Measurements from ENCODE around the gene ABCB8.

The ABCB8 gene

GRCh38 chr7:150992833-150993302, 35.4 kb upstream of the ABCB8 start:
- TF ChIP-seq CTCF (IDR thresholded peaks at IDR 0.05; ENCODE audit: control insufficient read depth, extremely low read depth, insufficient read depth): no peak
- no peak overlapping the region for H3K4me3 ChIP-seq (ENCODE audit: low read depth, low read length)
- DNase-seq (ENCODE audit: low read depth): no peak

DNA sequence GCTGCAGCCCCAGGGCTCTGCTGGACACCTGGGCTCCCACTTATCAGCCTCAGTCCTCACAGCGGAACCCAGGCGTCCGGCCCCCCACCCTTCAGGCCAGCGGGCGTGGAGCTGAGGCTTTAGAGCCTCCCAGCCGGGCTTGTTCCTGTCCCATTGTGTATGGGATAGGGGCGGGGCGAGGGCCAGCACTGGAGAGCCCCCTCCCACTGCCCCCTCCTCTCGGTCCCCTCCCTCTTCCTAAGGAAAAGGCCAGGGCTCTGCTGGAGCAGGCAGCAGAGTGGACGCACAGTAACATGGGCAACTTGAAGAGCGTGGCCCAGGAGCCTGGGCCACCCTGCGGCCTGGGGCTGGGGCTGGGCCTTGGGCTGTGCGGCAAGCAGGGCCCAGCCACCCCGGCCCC, 34.7 kb upstream of the ABCB8 start:
- no peak for TF ChIP-seq CTCF (IDR thresholded peaks at IDR 0.05; ENCODE audit: control insufficient read depth, extremely low read depth, insufficient read depth)
- DNase-seq (ENCODE audit: low read depth): no peak
- no peak overlapping the region for H3K4me3 ChIP-seq (ENCODE audit: low read depth, low read length)

DNA sequence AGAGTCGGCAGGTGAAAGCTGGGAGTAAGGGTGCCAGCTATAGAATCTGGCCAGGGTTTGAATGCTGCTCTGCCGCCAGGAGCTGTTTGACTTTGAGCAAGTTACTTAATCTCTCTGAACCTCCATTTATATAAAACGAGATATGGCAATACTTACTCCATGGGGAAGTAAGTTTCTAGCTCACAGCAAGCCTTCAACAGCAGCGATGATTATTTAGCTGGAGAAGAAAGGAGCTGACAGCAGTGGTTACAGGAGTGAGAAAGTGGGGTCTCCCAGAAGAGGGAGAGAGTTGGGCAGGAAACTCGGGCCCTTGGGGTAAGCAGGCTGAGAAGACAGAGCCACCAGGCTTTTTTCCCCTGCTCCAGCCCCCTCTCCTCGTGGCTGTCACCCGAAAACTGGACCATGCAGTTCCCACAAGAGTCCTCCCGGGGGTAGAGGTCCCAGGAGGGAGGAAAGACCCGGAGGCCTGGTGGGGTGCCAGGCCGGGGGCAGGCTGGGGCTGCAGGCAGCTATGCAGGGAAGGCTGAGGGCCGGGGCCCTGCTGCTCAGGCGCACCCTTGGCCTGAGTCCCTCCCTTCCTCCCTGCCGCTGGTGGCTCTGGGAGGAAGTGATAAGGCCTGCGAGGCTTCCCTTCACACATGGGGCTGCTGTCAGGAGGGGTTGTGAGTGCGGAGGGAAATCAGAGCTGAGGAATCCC, 34.0 kb upstream of the ABCB8 start:
- TF ChIP-seq CTCF (IDR thresholded peaks at IDR 0.05; ENCODE audit: control insufficient read depth, extremely low read depth, insufficient read depth): no peak
- no peak overlapping the region for H3K4me3 ChIP-seq (ENCODE audit: low read depth, low read length)
- no peak for DNase-seq (ENCODE audit: low read depth)

DNA sequence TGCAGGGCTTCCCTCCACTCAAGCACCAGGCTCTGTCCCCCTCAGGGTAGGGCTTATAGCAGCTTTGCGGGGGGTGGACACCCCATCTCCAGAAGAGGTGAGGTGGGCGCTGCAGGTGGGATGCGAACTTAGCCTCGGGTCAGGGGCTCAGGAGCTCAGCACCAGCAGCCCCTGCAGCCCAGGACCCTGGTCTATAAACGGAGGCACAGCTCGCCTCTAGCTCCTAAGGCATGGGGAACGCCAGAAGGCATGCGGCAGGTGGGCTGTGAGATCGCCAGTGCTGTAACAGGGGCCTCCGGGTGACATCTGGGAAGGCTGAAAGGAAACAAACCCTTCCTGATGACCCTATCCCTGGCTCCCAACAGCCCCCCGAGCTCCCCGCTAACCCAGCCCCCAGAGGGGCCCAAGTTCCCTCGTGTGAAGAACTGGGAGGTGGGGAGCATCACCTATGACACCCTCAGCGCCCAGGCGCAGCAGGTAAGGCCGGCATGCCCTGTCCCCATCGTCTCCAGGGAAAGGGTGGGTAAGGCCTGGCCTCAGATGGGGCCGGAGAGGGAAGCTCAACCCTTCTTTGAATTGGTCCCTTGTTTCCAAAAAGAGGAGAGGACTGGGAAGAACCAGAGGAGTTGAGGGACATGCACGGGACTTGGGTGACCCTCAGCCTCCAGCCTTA, 33.3 kb upstream of the ABCB8 start:
- no peak for TF ChIP-seq CTCF (IDR thresholded peaks at IDR 0.05; ENCODE audit: control insufficient read depth, extremely low read depth, insufficient read depth)
- H3K4me3 ChIP-seq (ENCODE audit: low read depth, low read length): no peak overlapping the region
- no peak for DNase-seq (ENCODE audit: low read depth)

GRCh38 chr7:150996376-150997074, 31.7 kb upstream of the ABCB8 start:
- TF ChIP-seq CTCF (IDR thresholded peaks at IDR 0.05; ENCODE audit: control insufficient read depth, extremely low read depth, insufficient read depth): no peak
- H3K4me3 ChIP-seq (ENCODE audit: low read depth, low read length): no peak overlapping the region
- no peak for DNase-seq (ENCODE audit: low read depth)

- no peak for TF ChIP-seq CTCF (IDR thresholded peaks at IDR 0.05; ENCODE audit: control insufficient read depth, extremely low read depth, insufficient read depth)
- no peak for DNase-seq (ENCODE audit: low read depth)
- H3K4me3 ChIP-seq (ENCODE audit: low read depth, low read length): no peak overlapping the region
Observed at GRCh38 chr7:150997075-150997511, 31.2 kb upstream of the ABCB8 start.
